ENCODE measurements around the gene LRBA.
A peak's percentile ranks its signal among the peaks of the same experiment; 100 is the strongest.

LRBA gene

DNA sequence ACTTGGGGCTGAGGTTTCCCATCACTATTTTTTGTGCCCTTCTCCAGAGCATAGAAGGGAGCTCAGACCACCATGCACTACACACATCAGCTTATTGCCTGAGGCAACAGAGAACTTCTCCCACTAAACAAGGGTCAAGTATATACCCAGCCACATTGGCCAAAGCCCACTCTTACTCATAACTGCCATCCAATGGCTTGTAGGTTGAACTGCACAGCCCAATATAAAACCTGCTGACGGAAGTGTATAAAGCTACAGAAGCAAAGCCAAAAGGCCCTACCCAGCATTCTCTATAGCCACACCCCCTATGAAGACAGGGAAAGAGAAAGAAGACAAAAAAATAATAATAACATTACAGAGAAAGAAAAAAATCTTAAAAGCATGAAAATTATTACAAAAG is 139.7 kb downstream of the LRBA start:
- peaks cover 18% of the 10 kb centered on the region for H3K36me3 Mint-ChIP-seq (ENCODE audit: insufficient read depth)
- no peaks in the 10 kb centered on the region for H3K9me3 Mint-ChIP-seq
- H3K27me3 Mint-ChIP-seq: no peaks in the 10 kb centered on the region
- H3K4me1 Mint-ChIP-seq: peaks cover 26% of the 10 kb centered on the region
- no peak overlapping the region for H3K4me3 Mint-ChIP-seq
- ATAC-seq (replicated peaks; ENCODE audit: extremely low read depth, poor library complexity, severe bottlenecking) (no peak), DNase-seq (ENCODE audit: low spot score in 2 of 2) (no peak)
- no peak overlapping the region for H3K27ac Mint-ChIP-seq (ENCODE audit: low read depth)

DNA sequence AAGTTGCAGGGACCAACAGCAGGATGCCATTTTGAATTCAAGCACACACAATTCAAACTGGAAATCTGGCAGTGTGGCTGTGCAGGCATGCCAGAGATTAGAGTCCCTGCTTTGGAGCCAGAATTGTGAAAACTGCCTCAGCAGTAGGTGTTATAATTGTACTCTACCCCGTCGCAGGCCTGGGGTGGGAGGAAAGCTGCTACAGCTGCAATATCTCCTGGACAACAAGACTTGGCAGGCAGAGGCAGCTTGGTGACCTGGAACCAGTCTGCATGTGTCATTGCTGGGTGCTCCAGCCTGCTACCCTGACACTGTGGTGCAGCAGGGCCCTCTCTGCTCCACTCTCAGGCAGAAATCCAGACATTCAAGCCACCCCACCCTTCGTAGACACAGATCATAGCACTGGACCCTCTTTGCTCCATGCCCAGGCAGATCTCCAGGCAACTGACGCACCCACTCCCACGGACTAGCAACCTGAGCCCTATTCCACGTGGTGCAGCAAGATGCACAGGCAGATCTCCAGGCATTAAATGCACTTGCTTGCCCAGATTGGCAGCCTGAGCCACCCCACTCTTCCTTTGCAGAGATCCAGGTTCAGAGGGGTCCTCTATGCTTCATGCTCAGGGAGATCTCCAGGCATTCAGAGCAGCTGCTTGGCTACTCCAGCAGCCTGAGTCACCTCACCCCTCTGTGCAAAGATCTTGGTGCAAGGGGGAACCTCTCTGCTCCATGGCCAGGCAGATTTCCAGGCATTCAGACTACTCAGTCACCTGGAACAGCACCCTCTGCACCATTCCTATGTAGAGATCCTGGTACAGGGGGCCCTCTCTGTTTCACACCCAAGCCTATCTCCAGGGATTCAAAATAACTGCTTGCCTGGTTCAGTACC is 140.5 kb downstream of the LRBA start:
- no peaks in the 10 kb centered on the region for H3K9me3 Mint-ChIP-seq
- ATAC-seq (replicated peaks; ENCODE audit: extremely low read depth, poor library complexity, severe bottlenecking) (no peak), DNase-seq (ENCODE audit: low spot score in 2 of 2) (no peak)
- H3K4me1 Mint-ChIP-seq: peaks cover 25% of the 10 kb centered on the region
- H3K4me3 Mint-ChIP-seq: no peak overlapping the region
- no peak overlapping the region for H3K27ac Mint-ChIP-seq (ENCODE audit: low read depth)
- no peaks in the 10 kb centered on the region for H3K27me3 Mint-ChIP-seq
- H3K36me3 Mint-ChIP-seq (ENCODE audit: insufficient read depth): peaks cover 18% of the 10 kb centered on the region

- Mint-ChIP-seq H3K4me3 (no peak overlapping the region), H3K27me3 (no peaks in the 10 kb centered on the region), H3K27ac (ENCODE audit: low read depth) (no peak overlapping the region), H3K36me3 (ENCODE audit: insufficient read depth) (peaks cover 8% of the 10 kb centered on the region), H3K4me1 (no peaks in the 10 kb centered on the region), H3K9me3 (no peaks in the 10 kb centered on the region)
- DNase-seq (ENCODE audit: low spot score in 2 of 2): peak in 1 of 2 donors; percentile 38
- ATAC-seq (replicated peaks; ENCODE audit: extremely low read depth, poor library complexity, severe bottlenecking): peak; percentile 85
Measured at GRCh38 chr4:150867148-150867547, 147.9 kb downstream of the LRBA start.

GRCh38 chr4:150863456-150863855 is 151.6 kb downstream of the LRBA start:
- Mint-ChIP-seq H3K4me1 (no peaks in the 10 kb centered on the region), H3K9me3 (no peaks in the 10 kb centered on the region), H3K36me3 (ENCODE audit: insufficient read depth) (peaks cover 4% of the 10 kb centered on the region), H3K27me3 (no peaks in the 10 kb centered on the region), H3K4me3 (no peak overlapping the region), H3K27ac (ENCODE audit: low read depth) (no peak overlapping the region)
- DNase-seq (ENCODE audit: low spot score in 2 of 2) (no peak), ATAC-seq (replicated peaks; ENCODE audit: extremely low read depth, poor library complexity, severe bottlenecking) (no peak)

DNA sequence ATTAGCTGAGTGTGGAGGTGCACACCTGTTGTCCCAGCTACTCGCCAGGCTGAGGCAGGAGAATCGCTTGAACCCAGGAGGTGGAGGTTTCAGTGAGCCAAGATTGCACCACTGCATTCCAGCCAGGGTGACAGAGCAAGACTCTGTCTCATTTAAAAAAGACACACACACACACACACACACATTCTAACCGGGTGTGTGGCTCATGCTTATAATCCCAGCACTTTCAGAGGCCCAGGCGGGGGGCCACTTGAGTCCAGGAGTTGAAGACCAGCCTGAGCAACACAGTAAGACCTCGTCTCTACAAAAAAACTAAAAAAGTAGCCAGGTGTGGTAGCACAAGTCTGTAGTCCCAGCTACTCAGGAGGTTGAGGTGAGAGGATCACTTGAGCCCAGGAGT is 152.3 kb downstream of the LRBA start:
- Mint-ChIP-seq H3K27ac (ENCODE audit: low read depth) (no peak overlapping the region), H3K27me3 (no peaks in the 10 kb centered on the region), H3K9me3 (no peaks in the 10 kb centered on the region), H3K36me3 (ENCODE audit: insufficient read depth) (peaks cover 4% of the 10 kb centered on the region), H3K4me1 (no peaks in the 10 kb centered on the region), H3K4me3 (no peak overlapping the region)
- no peak for ATAC-seq (replicated peaks; ENCODE audit: extremely low read depth, poor library complexity, severe bottlenecking)
- DNase-seq (ENCODE audit: low spot score in 2 of 2): no peak

DNA sequence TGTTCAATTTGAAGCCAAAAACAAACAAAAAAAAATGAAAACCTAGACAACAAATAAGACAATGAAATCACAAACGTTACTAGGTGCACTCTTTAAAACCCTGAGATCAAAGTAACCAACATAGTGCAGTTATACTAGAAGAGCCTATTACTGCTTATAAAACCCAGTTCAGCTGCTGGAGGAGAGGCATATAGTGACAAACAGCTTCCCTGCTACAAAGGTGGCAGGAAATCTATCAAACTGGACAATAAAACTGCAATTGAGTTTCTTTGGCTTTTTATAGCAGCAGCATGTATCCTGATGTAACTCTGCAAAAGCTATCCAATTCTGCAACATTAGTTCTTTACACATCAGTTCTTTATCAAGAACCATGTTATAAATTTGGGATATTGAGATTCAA is 155.6 kb downstream of the LRBA start:
- H3K27ac Mint-ChIP-seq (ENCODE audit: low read depth): no peak overlapping the region
- ATAC-seq (replicated peaks; ENCODE audit: extremely low read depth, poor library complexity, severe bottlenecking) (no peak), DNase-seq (ENCODE audit: low spot score in 2 of 2) (no peak)
- no peak overlapping the region for H3K4me3 Mint-ChIP-seq
- H3K36me3 Mint-ChIP-seq (ENCODE audit: insufficient read depth): peaks cover 4% of the 10 kb centered on the region
- H3K4me1 Mint-ChIP-seq: no peaks in the 10 kb centered on the region
- no peaks in the 10 kb centered on the region for H3K27me3 Mint-ChIP-seq
- H3K9me3 Mint-ChIP-seq: no peaks in the 10 kb centered on the region

- Mint-ChIP-seq H3K27me3 (no peaks in the 10 kb centered on the region), H3K4me1 (no peaks in the 10 kb centered on the region), H3K27ac (ENCODE audit: low read depth) (no peak overlapping the region), H3K36me3 (ENCODE audit: insufficient read depth) (peaks cover 14% of the 10 kb centered on the region), H3K9me3 (no peaks in the 10 kb centered on the region), H3K4me3 (no peak overlapping the region)
- no peak for DNase-seq (ENCODE audit: low spot score in 2 of 2)
- no peak for ATAC-seq (replicated peaks; ENCODE audit: extremely low read depth, poor library complexity, severe bottlenecking)
Measured at GRCh38 chr4:150855981-150856510, 159.0 kb downstream of the LRBA start.

GRCh38 chr4:150854600-150854999 is 160.5 kb downstream of the LRBA start:
- ATAC-seq (replicated peaks; ENCODE audit: extremely low read depth, poor library complexity, severe bottlenecking) (no peak), DNase-seq (ENCODE audit: low spot score in 2 of 2) (no peak)
- no peaks in the 10 kb centered on the region for H3K27me3 Mint-ChIP-seq
- H3K36me3 Mint-ChIP-seq (ENCODE audit: insufficient read depth): peaks cover 21% of the 10 kb centered on the region
- H3K4me1 Mint-ChIP-seq: no peaks in the 10 kb centered on the region
- no peaks in the 10 kb centered on the region for H3K9me3 Mint-ChIP-seq
- H3K27ac Mint-ChIP-seq (ENCODE audit: low read depth): no peak overlapping the region
- H3K4me3 Mint-ChIP-seq: no peak overlapping the region

GRCh38 chr4:150853882-150854281 is 161.2 kb downstream of the LRBA start:
- ATAC-seq (replicated peaks; ENCODE audit: extremely low read depth, poor library complexity, severe bottlenecking) (no peak), DNase-seq (ENCODE audit: low spot score in 2 of 2) (no peak)
- H3K27ac Mint-ChIP-seq (ENCODE audit: low read depth): no peak overlapping the region
- peaks cover 25% of the 10 kb centered on the region for H3K36me3 Mint-ChIP-seq (ENCODE audit: insufficient read depth)
- no peaks in the 10 kb centered on the region for H3K4me1 Mint-ChIP-seq
- H3K9me3 Mint-ChIP-seq: no peaks in the 10 kb centered on the region
- no peak overlapping the region for H3K4me3 Mint-ChIP-seq
- H3K27me3 Mint-ChIP-seq: no peaks in the 10 kb centered on the region

DNA sequence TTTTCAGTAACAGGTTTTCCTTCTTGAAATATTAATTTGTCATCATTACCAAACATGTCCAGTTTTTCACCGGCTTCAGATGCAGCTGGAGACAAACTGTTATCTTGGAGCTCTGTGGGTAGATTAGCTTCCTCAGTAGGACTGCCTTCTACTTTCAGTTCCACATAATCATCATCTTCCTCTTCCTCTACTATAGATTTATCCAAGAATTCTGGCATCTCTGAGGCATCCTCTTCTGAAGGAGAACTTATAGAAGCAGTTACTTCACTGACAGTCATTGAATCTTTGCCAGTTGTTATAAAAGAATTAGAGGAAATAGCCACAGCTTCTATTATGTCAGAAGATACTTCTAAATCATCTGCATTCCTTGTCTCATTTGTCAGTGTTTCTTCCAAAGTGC is 162.9 kb downstream of the LRBA start:
- Mint-ChIP-seq H3K4me3 (no peak overlapping the region), H3K36me3 (ENCODE audit: insufficient read depth) (peaks cover 29% of the 10 kb centered on the region), H3K4me1 (no peaks in the 10 kb centered on the region), H3K9me3 (no peaks in the 10 kb centered on the region), H3K27me3 (no peaks in the 10 kb centered on the region), H3K27ac (ENCODE audit: low read depth) (no peak overlapping the region)
- no peak for DNase-seq (ENCODE audit: low spot score in 2 of 2)
- no peak for ATAC-seq (replicated peaks; ENCODE audit: extremely low read depth, poor library complexity, severe bottlenecking)

- H3K27ac Mint-ChIP-seq (ENCODE audit: low read depth): no peak overlapping the region
Measured at GRCh38 chr4:150849016-150849415, 166.1 kb downstream of the LRBA start.

GRCh38 chr4:150828159-150828558 is 186.9 kb downstream of the LRBA start:
- Mint-ChIP-seq H3K27ac (ENCODE audit: low read depth) (peak overlapping the region; percentile 89), H3K27me3 (no peaks in the 10 kb centered on the region), H3K9me3 (no peaks in the 10 kb centered on the region), H3K4me3 (peak overlapping the region; percentile 62), H3K36me3 (ENCODE audit: insufficient read depth) (peaks cover 12% of the 10 kb centered on the region), H3K4me1 (peaks cover 63% of the 10 kb centered on the region)
- peak; percentile 98 for ATAC-seq (replicated peaks; ENCODE audit: extremely low read depth, poor library complexity, severe bottlenecking)
- peak; percentile 25 to 62 for DNase-seq (ENCODE audit: low spot score in 2 of 2)

More at GRCh38 chr4:150849016-150849415, 166.1 kb downstream of the LRBA start:
- DNase-seq (ENCODE audit: low spot score in 2 of 2) (no peak), ATAC-seq (replicated peaks; ENCODE audit: extremely low read depth, poor library complexity, severe bottlenecking) (no peak)
- H3K9me3 Mint-ChIP-seq: no peaks in the 10 kb centered on the region
- H3K4me3 Mint-ChIP-seq: no peak overlapping the region
- H3K27me3 Mint-ChIP-seq: no peaks in the 10 kb centered on the region
- H3K36me3 Mint-ChIP-seq (ENCODE audit: insufficient read depth): peaks cover 37% of the 10 kb centered on the region
- no peaks in the 10 kb centered on the region for H3K4me1 Mint-ChIP-seq

GRCh38 chr4:150827226-150827625 is 187.9 kb downstream of the LRBA start:
- ATAC-seq (replicated peaks; ENCODE audit: extremely low read depth, poor library complexity, severe bottlenecking) (no peak), DNase-seq (ENCODE audit: low spot score in 2 of 2) (no peak)
- peaks cover 67% of the 10 kb centered on the region for H3K4me1 Mint-ChIP-seq
- peak overlapping the region; percentile 89 for H3K27ac Mint-ChIP-seq (ENCODE audit: low read depth)
- no peaks in the 10 kb centered on the region for H3K9me3 Mint-ChIP-seq
- H3K27me3 Mint-ChIP-seq: no peaks in the 10 kb centered on the region
- peak overlapping the region; percentile 62 for H3K4me3 Mint-ChIP-seq
- H3K36me3 Mint-ChIP-seq (ENCODE audit: insufficient read depth): peaks cover 12% of the 10 kb centered on the region
